HG03558 (cell line): ENCODE data around the gene TIMP1.

ENCODE experiments used
- ATAC-seq: cut with Tn5 transposase; IDR thresholded peaks from one replicate; pipeline ENCODE4 v1.9.1; 2021; ENCODE audit warnings: moderate number of reproducible peaks; ENCODE audit not compliant: unreplicated experiment; ENCODE audit errors: extremely low read depth

The TIMP1 gene

DNA sequence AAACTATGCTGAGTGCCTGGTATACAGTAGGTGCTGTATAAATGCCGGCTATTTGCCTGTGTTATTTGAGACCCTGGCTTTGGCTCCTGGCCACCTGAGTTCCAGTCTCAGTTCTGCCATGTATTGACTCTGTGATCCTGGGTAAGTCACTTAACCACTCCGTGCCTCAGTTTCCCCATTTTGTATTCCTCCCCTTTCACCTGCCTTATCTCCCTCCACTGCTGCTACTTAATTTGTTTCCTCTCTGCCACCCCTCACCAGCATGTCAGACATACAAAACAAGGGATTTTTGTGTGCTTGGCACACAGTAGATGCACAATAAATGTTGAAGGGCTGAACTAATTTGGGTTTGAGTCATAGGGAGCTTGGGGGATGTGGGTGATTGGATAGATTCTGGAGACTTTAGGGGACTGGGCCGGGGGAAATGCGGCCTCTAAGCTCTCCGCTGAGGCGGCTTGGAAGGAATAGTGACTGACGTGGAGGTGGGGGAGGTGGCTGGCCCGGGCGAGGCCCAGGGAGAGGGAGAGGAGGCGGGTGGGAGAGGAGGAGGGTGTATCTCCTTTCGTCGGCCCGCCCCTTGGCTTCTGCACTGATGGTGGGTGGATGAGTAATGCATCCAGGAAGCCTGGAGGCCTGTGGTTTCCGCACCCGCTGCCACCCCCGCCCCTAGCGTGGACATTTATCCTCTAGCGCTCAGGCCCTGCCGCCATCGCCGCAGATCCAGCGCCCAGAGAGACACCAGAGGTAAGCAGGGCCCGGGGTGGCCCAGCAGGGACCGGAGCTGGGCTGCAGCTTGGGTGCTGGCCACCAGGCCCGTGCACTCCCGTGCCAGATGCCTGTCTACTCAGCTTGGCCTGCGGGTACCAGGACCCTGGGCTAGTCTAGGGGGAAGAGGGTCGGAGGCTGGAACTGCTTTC, at the start of gene TIMP1:
Gene TIMP1, plus strand, starts transcription at position 706 of the 917 bp plus-strand sequence. CDS start 980 bp downstream, outside the sequence.
- ATAC-seq: peak; percentile 37

DNA sequence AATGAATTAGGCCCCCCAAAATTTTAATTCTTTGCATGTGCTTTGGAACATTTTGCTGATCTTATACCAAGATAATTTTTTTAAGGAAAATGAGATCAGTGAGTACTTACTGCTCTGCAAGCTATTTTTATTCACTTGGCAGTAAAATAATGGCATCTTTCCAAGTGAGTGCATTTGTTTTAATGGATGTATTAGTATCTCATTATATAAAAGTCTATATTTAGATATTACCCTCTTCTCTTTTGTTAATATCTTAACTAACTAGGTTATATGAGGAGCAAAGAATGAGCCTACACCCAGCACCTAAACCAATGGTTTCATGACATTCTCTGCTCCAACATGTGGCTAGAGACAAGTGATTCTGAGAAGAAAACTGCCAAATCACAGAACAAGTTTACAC, 42.4 kb upstream of the TIMP1 start:
- no peak for ATAC-seq

- no peak for ATAC-seq
Observed at GRCh38 chrX:47540754-47541538, 41.3 kb upstream of the TIMP1 start.

GRCh38 chrX:47543496-47543895, 38.7 kb upstream of the TIMP1 start:
- ATAC-seq: no peak

GRCh38 chrX:47556045-47556623, 26.1 kb upstream of the TIMP1 start:
- peak; percentile 61 for ATAC-seq

DNA sequence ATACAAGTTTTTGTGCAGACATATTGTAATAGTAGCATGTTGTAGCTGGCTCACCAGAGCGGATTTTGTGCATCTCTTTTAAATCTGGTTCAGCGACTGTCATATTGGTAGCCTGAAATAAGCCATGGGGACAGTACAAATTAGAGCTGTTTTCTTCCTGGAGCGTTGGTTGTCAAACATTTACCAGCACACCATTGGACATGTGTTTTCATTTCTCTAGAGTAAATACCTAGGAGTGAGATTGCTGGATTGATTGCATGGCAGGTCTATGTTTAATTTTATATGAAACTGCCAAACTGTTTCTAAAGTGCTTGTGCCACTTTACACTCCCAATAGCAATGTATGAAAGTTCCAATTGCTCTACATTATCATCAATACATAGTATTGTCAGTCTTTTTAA, 23.8 kb upstream of the TIMP1 start:
- ATAC-seq: no peak

- no peak for ATAC-seq
Observed at GRCh38 chrX:47560179-47560933, 21.9 kb upstream of the TIMP1 start.

DNA sequence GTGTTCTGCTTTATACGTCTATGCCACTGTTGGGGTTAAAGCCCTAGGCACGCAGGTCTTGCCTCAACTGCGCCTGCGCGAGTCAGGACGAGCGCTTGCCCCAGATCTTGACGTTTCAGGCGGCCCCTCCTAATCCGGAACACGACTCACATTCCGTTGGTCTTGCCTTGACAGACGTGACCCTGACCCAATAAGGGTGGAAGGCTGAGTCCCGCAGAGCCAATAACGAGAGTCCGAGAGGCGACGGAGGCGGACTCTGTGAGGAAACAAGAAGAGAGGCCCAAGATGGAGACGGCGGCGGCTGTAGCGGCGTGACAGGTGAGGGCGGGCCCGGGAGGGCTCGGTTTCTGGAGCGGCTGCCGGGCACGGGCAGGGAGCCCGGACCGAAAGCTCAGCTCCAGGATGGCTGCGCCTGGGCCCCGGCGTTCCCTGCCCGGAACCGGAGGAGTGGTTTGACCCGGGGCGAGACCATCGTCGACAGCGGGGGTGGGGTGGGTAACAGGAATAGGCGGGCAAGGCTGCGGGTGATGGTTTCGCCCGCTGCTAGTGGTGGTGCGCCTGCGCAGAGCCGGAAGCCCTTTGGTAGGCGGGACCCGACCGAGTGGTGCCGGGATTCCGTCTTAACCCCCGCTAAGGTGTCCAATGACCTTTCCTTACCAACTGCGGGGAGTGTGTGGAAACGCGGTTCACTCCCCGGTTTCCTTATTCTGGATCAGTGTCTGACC, 21.1 kb upstream of the TIMP1 start, which contains the start of gene ARAF:
Gene ARAF, plus strand, starts transcription at position 272 of the 725 bp plus-strand sequence. CDS start 1,763 bp downstream, outside the sequence.
- peak; percentile 55 for ATAC-seq

GRCh38 chrX:47561659-47562151, 20.5 kb upstream of the TIMP1 start:
- ATAC-seq: no peak

DNA sequence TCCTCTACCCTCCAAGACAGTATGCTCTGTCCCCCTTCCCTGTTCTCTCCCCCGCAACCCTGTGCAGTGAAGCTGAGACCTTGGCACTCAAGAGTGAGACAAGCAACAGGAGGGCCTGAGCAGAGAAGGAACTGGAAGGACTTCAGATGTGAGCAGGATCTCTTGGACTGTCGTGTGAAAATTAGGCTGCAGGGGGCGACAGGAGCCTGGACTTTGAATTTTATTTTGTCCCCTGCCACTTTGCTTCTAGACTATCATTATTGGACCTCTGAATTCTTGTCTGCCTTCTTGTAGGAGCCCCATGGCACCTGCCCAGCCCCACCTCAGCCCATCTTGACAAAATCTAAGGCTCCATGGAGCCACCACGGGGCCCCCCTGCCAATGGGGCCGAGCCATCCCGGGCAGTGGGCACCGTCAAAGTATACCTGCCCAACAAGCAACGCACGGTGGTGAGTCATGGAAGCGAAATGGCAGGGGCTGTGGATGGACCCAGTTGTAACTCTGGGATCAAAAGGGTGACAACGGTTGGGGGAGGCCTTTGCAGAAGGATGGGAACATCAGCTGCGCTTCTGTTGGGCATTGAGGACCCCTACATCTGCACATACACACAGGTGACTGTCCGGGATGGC, 19.5 kb upstream of the TIMP1 start:
- ATAC-seq: no peak

DNA sequence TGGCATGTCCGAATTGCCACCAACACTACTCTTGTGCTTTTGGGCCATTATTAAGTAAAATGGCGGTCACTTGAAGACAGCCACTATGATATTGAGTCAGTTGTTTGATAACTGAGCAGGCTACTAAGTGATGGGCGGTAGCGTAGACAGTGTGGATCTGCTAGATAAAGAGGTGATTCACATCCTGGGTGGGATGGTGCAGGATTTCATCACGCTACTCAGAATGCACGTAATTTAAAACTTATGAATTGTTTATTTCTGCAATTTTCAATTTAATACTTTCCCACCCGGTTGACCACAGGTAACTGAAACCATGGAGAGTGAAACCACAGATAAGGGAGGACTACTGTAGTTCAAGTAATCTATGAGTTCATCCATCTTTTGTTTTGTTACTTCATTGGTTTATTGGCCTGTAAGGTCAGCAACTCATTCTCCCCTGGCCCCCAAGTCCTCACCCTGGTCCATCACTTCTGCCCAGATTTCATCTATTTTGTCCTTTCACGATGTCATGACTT, 18.4 kb upstream of the TIMP1 start:
- no peak for ATAC-seq

GRCh38 chrX:47564438-47565085, 17.7 kb upstream of the TIMP1 start:
- no peak for ATAC-seq

DNA sequence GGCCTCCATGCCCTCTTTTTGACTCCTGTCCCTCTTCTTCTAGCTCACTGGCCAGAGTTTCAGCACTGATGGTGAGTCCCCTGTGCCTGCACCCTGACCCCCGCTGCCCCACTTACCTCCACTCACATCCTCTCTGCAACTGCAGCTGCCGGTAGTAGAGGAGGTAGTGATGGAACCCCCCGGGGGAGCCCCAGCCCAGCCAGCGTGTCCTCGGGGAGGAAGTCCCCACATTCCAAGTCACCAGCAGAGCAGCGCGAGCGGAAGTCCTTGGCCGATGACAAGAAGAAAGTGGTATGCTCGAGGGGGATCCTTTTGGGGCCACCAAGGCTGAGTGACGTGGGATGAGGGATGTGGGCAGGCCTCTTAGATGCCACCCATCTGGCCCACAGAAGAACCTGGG, 15.4 kb upstream of the TIMP1 start:
- ATAC-seq: no peak

DNA sequence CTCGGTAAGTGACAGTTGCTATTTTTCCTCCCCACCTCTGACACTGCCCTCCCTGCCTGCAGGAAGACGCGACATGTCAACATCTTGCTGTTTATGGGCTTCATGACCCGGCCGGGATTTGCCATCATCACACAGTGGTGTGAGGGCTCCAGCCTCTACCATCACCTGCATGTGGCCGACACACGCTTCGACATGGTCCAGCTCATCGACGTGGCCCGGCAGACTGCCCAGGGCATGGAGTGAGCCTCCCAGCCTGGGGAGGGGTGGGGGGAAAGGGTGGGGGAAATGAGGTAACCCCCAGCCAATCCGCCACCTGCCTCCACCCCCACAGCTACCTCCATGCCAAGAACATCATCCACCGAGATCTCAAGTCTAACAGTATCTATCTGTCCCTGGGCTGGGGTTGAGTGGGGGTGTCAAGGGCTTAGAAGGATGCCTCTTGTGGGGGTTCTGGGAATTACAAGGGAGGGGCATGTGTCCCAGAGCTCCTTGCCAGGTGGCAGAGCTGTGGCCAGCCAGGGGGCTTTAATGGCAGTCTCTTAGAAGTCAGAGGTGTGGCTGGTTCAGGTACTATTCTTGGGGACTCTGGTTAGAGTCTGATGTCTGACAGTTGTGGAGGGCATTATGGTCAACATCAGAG, 13.5 kb upstream of the TIMP1 start:
- ATAC-seq: no peak

DNA sequence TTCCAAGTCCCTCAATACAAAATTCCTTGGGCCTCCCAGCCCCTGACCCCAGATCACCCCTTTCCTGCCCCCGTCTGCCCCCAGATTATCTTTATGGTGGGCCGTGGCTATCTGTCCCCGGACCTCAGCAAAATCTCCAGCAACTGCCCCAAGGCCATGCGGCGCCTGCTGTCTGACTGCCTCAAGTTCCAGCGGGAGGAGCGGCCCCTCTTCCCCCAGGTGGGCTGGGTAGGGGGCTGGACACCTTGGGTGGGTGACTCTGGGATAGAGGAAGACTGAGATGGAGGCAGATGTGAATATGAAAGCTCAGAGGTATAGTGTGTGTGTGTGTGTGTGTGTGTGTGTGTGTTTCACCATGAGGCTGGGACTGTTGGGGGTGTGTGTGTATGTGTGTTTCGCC, 11.4 kb upstream of the TIMP1 start:
- no peak for ATAC-seq

DNA sequence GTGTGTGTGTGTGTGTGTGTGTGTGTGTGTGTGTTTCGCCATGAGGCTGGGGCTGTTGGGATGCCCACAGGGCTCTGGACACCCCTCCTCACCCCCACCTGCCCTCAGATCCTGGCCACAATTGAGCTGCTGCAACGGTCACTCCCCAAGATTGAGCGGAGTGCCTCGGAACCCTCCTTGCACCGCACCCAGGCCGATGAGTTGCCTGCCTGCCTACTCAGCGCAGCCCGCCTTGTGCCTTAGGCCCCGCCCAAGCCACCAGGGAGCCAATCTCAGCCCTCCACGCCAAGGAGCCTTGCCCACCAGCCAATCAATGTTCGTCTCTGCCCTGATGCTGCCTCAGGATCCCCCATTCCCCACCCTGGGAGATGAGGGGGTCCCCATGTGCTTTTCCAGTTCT, 11.0 kb upstream of the TIMP1 start:
- no peak for ATAC-seq

DNA sequence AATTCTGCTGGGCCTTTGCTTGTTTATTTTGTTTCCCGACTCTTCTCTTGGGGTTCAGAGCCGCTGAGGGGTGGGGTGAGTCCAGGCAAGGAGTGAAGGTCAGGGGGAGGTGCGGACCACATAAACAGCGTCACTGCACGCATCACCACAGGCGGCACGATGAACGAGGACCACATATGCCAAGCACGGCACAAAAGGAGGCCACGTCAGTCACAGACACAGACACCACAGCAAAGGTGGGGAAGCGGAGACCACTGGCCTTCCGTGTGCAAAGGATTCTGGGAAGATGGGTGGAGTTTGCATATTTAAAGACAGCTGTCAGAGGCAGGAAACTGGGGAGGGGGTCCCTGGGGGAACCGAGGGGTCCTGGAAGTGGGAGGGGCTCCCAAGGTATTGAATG, 10.3 kb upstream of the TIMP1 start:
- ATAC-seq: no peak
